GM23338 (cell line): Measurements from ENCODE around the gene SORBS2. TPM values are rescaled to one million over a fixed set of nuclear protein-coding genes. Genes with fewer than 3 reads are reported as not detected.

Source experiments
- ATAC-seq: fragments of 200-7000 bp; cut with Tn5 transposase; 3 replicates; pipeline ENCODE4 v1.9.1; 2020
- DNase-seq: peaks from one replicate; pipeline ENCODE4 v3.0.0-alpha.2; 2015; ENCODE audit warnings: low spot score
- H2AFZ ChIP-seq: fragments of 200-600 bp; sonication (generic); 2 replicates; pipeline ENCODE4 v1.8.0; 2016; ENCODE audit warnings: antibody characterized with exemption, mild to moderate bottlenecking, moderate library complexity
- H3F3A ChIP-seq: fragments of 200-600 bp; sonication (generic); replicated peaks from 2 replicates; pipeline ENCODE4 v1.8.0; 2017; ENCODE audit warnings: antibody characterized with exemption, mixed run types, low read depth
- H3K27ac ChIP-seq: fragments of 200-600 bp; sonication (generic); 2 replicates; pipeline ENCODE4 v1.6.1; 2016; ENCODE audit warnings: low read depth
- H3K27me3 ChIP-seq: fragments of 200-600 bp; sonication (generic); 2 replicates; pipeline ENCODE4 v1.8.0; 2016; ENCODE audit warnings: mild to moderate bottlenecking, mixed run types, moderate library complexity; ENCODE audit not compliant: insufficient read depth
- H3K36me3 ChIP-seq: fragments of 200-600 bp; sonication (generic); 2 replicates; pipeline ENCODE4 v1.8.0; 2016; ENCODE audit warnings: mild to moderate bottlenecking; ENCODE audit not compliant: insufficient read depth
- H3K4me1 ChIP-seq: fragments of 200-600 bp; sonication (generic); 2 replicates; pipeline ENCODE4 v1.8.0; 2016; ENCODE audit warnings: mild to moderate bottlenecking, moderate library complexity; ENCODE audit not compliant: insufficient read depth
- H3K4me2 ChIP-seq: fragments of 200-600 bp; sonication (generic); 2 replicates; pipeline ENCODE4 v1.7.1; 2017; ENCODE audit warnings: mixed run types
- H3K4me3 ChIP-seq: fragments of 200-600 bp; sonication (generic); 2 replicates; pipeline ENCODE4 v1.6.1; 2016; ENCODE audit warnings: mixed run types
- H3K79me2 ChIP-seq: fragments of 200-600 bp; sonication (generic); replicated peaks from 2 replicates; pipeline ENCODE4 v1.8.0; 2017; ENCODE audit warnings: mild to moderate bottlenecking; ENCODE audit not compliant: insufficient read depth
- H3K9me2 ChIP-seq: fragments of 200-600 bp; sonication (generic); 2 replicates; pipeline ENCODE4 v1.8.0; 2017; ENCODE audit not compliant: insufficient read depth
- H4K20me1 ChIP-seq: fragments of 200-600 bp; sonication (generic); replicated peaks from 2 replicates; pipeline ENCODE4 v1.8.0; 2017; ENCODE audit warnings: mild to moderate bottlenecking; ENCODE audit not compliant: insufficient read depth
- H3K27ac Mint-ChIP-seq: 2 replicates; pipeline ENCODE4 v1.8.0; 2020; ENCODE audit warnings: inconsistent platforms, mild to moderate bottlenecking, moderate library complexity, mixed read lengths
- H3K27me3 Mint-ChIP-seq: 3 replicates; pipeline ENCODE4 v1.8.0; 2022; ENCODE audit warnings: low read depth, mild to moderate bottlenecking, moderate library complexity, mixed read lengths, inconsistent platforms; ENCODE audit not compliant: insufficient read depth, poor library complexity
- H3K36me3 Mint-ChIP-seq: 3 replicates; pipeline ENCODE4 v1.8.0; 2021; ENCODE audit warnings: low read depth, mild to moderate bottlenecking, inconsistent platforms, moderate library complexity, mixed read lengths
- H3K4me1 Mint-ChIP-seq: 3 replicates; pipeline ENCODE4 v1.8.0; 2020; ENCODE audit warnings: mild to moderate bottlenecking, inconsistent platforms, mixed read lengths
- H3K4me3 Mint-ChIP-seq: 3 replicates; pipeline ENCODE4 v1.8.0; 2021; ENCODE audit warnings: moderate library complexity, mild to moderate bottlenecking, inconsistent platforms, mixed read lengths
- H3K9me3 Mint-ChIP-seq: 3 replicates; pipeline ENCODE4 v1.8.0; 2020; ENCODE audit warnings: moderate library complexity, mild to moderate bottlenecking, inconsistent platforms, mixed read lengths
- CREB1 ChIP-seq: fragments of 250-450 bp; sonication (Bioruptor Pico); IDR thresholded peaks from 2 replicates; pipeline ENCODE4 v1.5.0; 2020; ENCODE audit warnings: low read depth, mild to moderate bottlenecking, moderate library complexity
- CTCF ChIP-seq, 2 experiments: fragments of 200-600 bp in 1 of 2; sonication (generic) in 1 of 2; conservative IDR thresholded peaks; 2 replicates each; pipeline versions ENCODE4 v1.5.1 to v1.6.1; 2016 to 2017; ENCODE audit warnings: antibody characterized with exemption in 2 of 2, low read depth in 2 of 2, mild to moderate bottlenecking in 2 of 2, moderate library complexity in 1 of 2
- ETS1 ChIP-seq: IDR thresholded peaks from 2 replicates; pipeline ENCODE4 v1.6.1; 2016; ENCODE audit warnings: antibody characterized with exemption
- EZH2 ChIP-seq: fragments of 200-600 bp; sonication (generic); IDR thresholded peaks from one replicate; pipeline ENCODE4 v1.8.0; 2017; ENCODE audit warnings: antibody characterized with exemption, mild to moderate bottlenecking, low read depth; ENCODE audit not compliant: unreplicated experiment
- EZH2phosphoT487 ChIP-seq: fragments of 200-600 bp; sonication (generic); IDR thresholded peaks from one replicate; pipeline ENCODE4 v1.8.1; 2018; ENCODE audit warnings: antibody characterized with exemption; ENCODE audit not compliant: unreplicated experiment
- JUNB ChIP-seq: IDR thresholded peaks from one replicate; pipeline ENCODE4 v1.6.1; 2016; ENCODE audit warnings: antibody characterized with exemption; ENCODE audit not compliant: unreplicated experiment
- NANOG ChIP-seq: IDR thresholded peaks from 2 replicates; pipeline ENCODE4 v1.6.1; 2016; ENCODE audit warnings: antibody characterized with exemption, borderline replicate concordance
- POLR2AphosphoS5 ChIP-seq: IDR thresholded peaks from 2 replicates; pipeline ENCODE4 v1.6.1; 2016; ENCODE audit warnings: antibody characterized with exemption, low read depth
- REST ChIP-seq: IDR thresholded peaks from one replicate; pipeline ENCODE4 v1.6.1; 2018; ENCODE audit warnings: antibody characterized with exemption; ENCODE audit not compliant: unreplicated experiment
- STAT1 ChIP-seq: IDR thresholded peaks from one replicate; pipeline ENCODE4 v1.6.1; 2016; ENCODE audit warnings: antibody characterized with exemption; ENCODE audit not compliant: unreplicated experiment
- ZNF114 ChIP-seq: fragments of 250-450 bp; sonication (Bioruptor Pico); IDR thresholded peaks from 2 replicates; pipeline ENCODE4 v1.5.0; 2020; ENCODE audit warnings: mild to moderate bottlenecking, moderate library complexity
- ZNF331 ChIP-seq: fragments of 250-450 bp; sonication (Bioruptor Pico); IDR thresholded peaks from 2 replicates; pipeline ENCODE4 v1.5.0; 2020; ENCODE audit warnings: low read depth, mild to moderate bottlenecking, moderate library complexity
- ZNF462 ChIP-seq: fragments of 250-450 bp; sonication (Bioruptor Pico); IDR thresholded peaks from 2 replicates; pipeline ENCODE4 v1.5.0; 2020; ENCODE audit warnings: mild to moderate bottlenecking, moderate library complexity
- polyA plus RNA-seq: library from polyadenylated mRNA; unstranded; fragments of >200 nt; fragmentation: Nextera tagmentation; extraction: Ambion mirVana; gene quantifications from 2 replicates; pipeline ENCODE4 v1.2.1, GENCODE V29; 2016
- total RNA-seq: library from RNA; depleted of rRNA; stranded (reverse); fragments of >200 nt; shearing (Covaris generic); gene quantifications from 2 replicates; pipeline ENCODE4 v1.2.3, GENCODE V29; 2014

SORBS2 gene
- total and polyA plus RNA-seq, 2 experiments from 2014 or later: 17.8 to 27.6 TPM

- no peak overlapping the region for H3K4me3 ChIP-seq
- H3F3A ChIP-seq: no peaks in the 10 kb centered on the region
- H3K4me2 ChIP-seq: no peak overlapping the region
- H3K27ac ChIP-seq: no peak overlapping the region
- no peak overlapping the region for H3K4me3 Mint-ChIP-seq
- H2AFZ ChIP-seq: 0 out of 2 replicates have a peak overlapping the region, but pooled peaks have one; percentile 56
- peaks cover 42% of the 10 kb centered on the region for H3K4me1 ChIP-seq
- ATAC-seq (no peak), DNase-seq (no peak)
- H3K27me3 ChIP-seq: no peaks in the 10 kb centered on the region
- TF ChIP-seq JUNB (no peak), NANOG (no peak), ZNF331 (CRISPR knock-in tag) (no peak), ZNF114 (CRISPR knock-in tag) (no peak), CREB1 (CRISPR knock-in tag) (no peak), ZNF462 (CRISPR knock-in tag) (no peak), CTCF (conservative IDR thresholded peaks at IDR 0.05; ENCODE audit: low read depth in 2 of 2) (no peak), EZH2 (no peak), REST (no peak), EZH2phosphoT487 (no peak), ETS1 (no peak), POLR2AphosphoS5 (no peak), STAT1 (no peak)
- no peaks in the 10 kb centered on the region for H3K79me2 ChIP-seq
- H4K20me1 ChIP-seq: no peaks in the 10 kb centered on the region
- H3K36me3 Mint-ChIP-seq: peaks cover 21% of the 10 kb centered on the region
- peaks cover 7% of the 10 kb centered on the region for H3K27me3 Mint-ChIP-seq
- peaks cover 58% of the 10 kb centered on the region for H3K4me1 Mint-ChIP-seq
- no peaks in the 10 kb centered on the region for H3K9me2 ChIP-seq
- no peaks in the 10 kb centered on the region for H3K9me3 Mint-ChIP-seq
- no peaks in the 10 kb centered on the region for H3K36me3 ChIP-seq
- no peak overlapping the region for H3K27ac Mint-ChIP-seq
These were observed 73.9 kb downstream of the SORBS2 start for GRCh38 chr4:185738038-185738552.
